Transverse colon (tissue), 4 donors: ENCODE results near the gene CLPSL1. TPM values are rescaled to one million over a fixed set of nuclear protein-coding genes. Genes with fewer than 3 reads are reported as not detected.

Source experiments
- DNase-seq: peaks from one replicate; pipeline ENCODE4 v3.0.0-alpha.2; 2019
- H3K27ac ChIP-seq, 4 donors: fragments of 200-600 bp; sonication (generic); 2 replicates each; pipeline ENCODE4 v1.5.1; 2016 to 2018; ENCODE audit warnings: inconsistent platforms in 4 of 4
- H3K27me3 ChIP-seq: fragments of 200-600 bp; sonication (generic); 2 replicates; pipeline ENCODE4 v1.5.1; 2017; ENCODE audit warnings: inconsistent platforms
- H3K36me3 ChIP-seq, 4 donors: fragments of 200-600 bp; sonication (generic); 2 replicates each; pipeline ENCODE4 v1.5.1; 2017 to 2019; ENCODE audit warnings: inconsistent platforms in 4 of 4
- H3K4me1 ChIP-seq, 4 donors: fragments of 200-600 bp; sonication (generic); 2 replicates each; pipeline ENCODE4 v1.5.1; 2017 to 2020; ENCODE audit warnings: inconsistent platforms in 4 of 4
- H3K4me3 ChIP-seq, 4 donors: fragments of 200-600 bp; sonication (generic); 1 replicate in 1 of 4; 2 replicates in 3 of 4; pipeline versions ENCODE4 v1.5.1 to v1.6.1; 2017 to 2019; ENCODE audit warnings: inconsistent platforms in 4 of 4
- H3K9me3 ChIP-seq, 2 donors: fragments of 200-600 bp; sonication (generic); 2 replicates each; pipeline ENCODE4 v1.5.1; 2017 to 2019; ENCODE audit warnings: inconsistent platforms in 2 of 2
- EP300 ChIP-seq: sonication (generic); formaldehyde crosslinking; IDR thresholded peaks from one replicate; pipeline ENCODE4 v1.6.1; 2017; ENCODE audit warnings: antibody characterized with exemption, low read depth
- POLR2A ChIP-seq: fragments of 450-650 bp; IDR thresholded peaks from one replicate; pipeline ENCODE4 v1.6.1; 2016; ENCODE audit warnings: antibody characterized with exemption, mild to moderate bottlenecking, moderate library complexity
- POLR2AphosphoS5 ChIP-seq, 3 donors: sonication (generic); formaldehyde crosslinking; IDR thresholded peaks; one replicate each; pipeline ENCODE4 v1.6.1; 2016; ENCODE audit warnings: antibody characterized with exemption in 3 of 3
- WGBS, 2 donors: methylation state at CpG; one replicate each; pipeline ENCODE4 v1.1.5; 2018; ENCODE audit warnings: low coverage in 1 of 2; 5-methylcytosine and 5-hydroxymethylcytosine counted together
- in situ Hi-C, 4 donors: fragments of 200-750 bp; cut with MboI; loops; one replicate each; pipeline versions ENCODE4 v1.15.0 to v1.15.1; 2017; ENCODE audit warnings: low sequenced_read_pairs in 3 of 4, low pct_ligation_motif_present in 1 of 4, low pct_unique_long_range_greater_than_20kb in 1 of 4
- intact Hi-C: fragments of 100-400 bp; cut with DNase I; formaldehyde crosslinking; loops from one replicate; pipeline ENCODE4 v1.15.1; 2023; ENCODE audit warnings: low total_unique reads
- total RNA-seq, 4 donors: library from RNA; depleted of rRNA; stranded (reverse); fragments of >200 nt; gene quantifications; one replicate each; pipeline ENCODE4 v1.1.0, GENCODE V29; 2016
- TF ChIP-seq, protein P1 (sequence below), 5 experiments: fragments of 200-600 bp in 3 of 5; fragments of 450-650 bp in 2 of 5; sonication (generic) in 3 of 5; IDR thresholded peaks; 1 replicate in 2 of 5; 2 replicates in 3 of 5; pipeline ENCODE4 v1.5.1; 2016 to 2017; ENCODE audit warnings: antibody characterized with exemption in 5 of 5, inconsistent platforms in 3 of 5, mild to moderate bottlenecking in 2 of 5, moderate library complexity in 1 of 5

The CLPSL1 gene
- total RNA-seq, 4 donors from 2014 or later: not detected

DNA sequence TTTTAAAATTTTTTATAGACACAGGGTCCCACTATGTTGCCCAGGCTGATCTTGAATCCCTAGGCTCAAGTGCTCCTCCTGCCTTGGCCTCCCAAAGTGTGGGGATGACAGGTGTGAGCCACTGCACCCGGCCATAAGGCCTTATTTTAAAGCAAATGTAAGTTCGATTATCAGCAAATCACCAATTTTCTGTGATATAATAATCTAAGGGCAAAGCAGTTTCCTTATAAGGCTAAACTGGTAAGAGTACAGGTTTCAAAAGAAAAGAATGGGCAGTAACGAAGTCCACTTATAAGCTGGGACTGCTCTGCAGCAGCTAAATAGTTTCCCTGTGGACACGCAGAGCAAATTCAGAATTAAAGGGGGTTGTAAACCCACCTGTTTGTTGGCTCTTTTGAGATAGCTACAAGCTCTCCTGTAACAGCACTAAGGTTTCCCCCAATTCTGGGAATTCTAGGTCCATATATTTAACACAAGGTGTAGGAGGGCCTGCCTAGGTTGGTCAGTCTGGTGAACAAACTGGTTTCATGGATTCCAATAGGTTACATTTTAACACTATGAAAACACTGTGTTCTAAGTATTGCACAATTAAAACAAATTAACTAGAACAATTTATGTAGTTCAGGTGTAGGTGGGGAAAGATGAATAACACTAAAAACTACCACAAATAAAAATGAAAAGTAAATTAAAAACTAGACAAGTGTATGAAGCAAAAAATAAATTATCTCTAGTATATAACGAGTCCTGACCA is 50.6 kb downstream of the CLPSL1 start:
- Histone ChIP-seq H3K36me3 (peaks cover 0 to 7% (median 0%) of the 10 kb centered on the region in 4 donors), H3K4me3 (no peak overlapping the region), H3K4me1 (peaks cover 0 to 6% (median 0%) of the 10 kb centered on the region in 4 donors), H3K27me3 (no peaks in the 10 kb centered on the region), H3K27ac (no peak overlapping the region), H3K9me3 (no peaks in the 10 kb centered on the region)
- TF ChIP-seq POLR2A (no peak), POLR2AphosphoS5 (IDR thresholded peaks at IDR 0.05) (no peak), EP300 (no peak)
- TF ChIP-seq, protein P1, sequence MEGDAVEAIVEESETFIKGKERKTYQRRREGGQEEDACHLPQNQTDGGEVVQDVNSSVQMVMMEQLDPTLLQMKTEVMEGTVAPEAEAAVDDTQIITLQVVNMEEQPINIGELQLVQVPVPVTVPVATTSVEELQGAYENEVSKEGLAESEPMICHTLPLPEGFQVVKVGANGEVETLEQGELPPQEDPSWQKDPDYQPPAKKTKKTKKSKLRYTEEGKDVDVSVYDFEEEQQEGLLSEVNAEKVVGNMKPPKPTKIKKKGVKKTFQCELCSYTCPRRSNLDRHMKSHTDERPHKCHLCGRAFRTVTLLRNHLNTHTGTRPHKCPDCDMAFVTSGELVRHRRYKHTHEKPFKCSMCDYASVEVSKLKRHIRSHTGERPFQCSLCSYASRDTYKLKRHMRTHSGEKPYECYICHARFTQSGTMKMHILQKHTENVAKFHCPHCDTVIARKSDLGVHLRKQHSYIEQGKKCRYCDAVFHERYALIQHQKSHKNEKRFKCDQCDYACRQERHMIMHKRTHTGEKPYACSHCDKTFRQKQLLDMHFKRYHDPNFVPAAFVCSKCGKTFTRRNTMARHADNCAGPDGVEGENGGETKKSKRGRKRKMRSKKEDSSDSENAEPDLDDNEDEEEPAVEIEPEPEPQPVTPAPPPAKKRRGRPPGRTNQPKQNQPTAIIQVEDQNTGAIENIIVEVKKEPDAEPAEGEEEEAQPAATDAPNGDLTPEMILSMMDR (IDR thresholded peaks at IDR 0.05): no peak
- intact Hi-C loops (no loop called here), in situ Hi-C loops (no loop called here)
- WGBS, 2 donors: 85 to 93% methylated on average over 3 to 5 of the region's 5 CpGs
- DNase-seq: no peak

DNA sequence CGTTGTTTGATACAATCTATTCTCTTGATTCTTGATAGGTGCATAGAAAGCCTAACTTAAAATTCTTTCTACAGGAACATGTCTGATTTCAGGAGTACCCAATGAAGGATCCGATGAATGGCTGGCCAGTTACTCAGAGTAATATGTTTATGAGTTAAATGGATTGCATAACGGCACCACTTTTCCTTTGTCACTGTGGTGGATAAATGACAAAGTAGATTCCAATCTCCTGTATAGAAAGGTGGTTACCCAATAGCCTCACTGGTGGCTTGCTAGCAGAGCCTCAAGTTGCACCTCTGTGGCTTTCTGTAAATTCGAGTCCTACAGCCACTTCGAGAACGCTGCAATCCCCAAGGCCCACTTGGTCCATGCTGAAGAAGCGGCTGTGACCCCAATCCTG is 52.7 kb downstream of the CLPSL1 start:
- Histone ChIP-seq H3K27me3 (no peaks in the 10 kb centered on the region), H3K4me3 (no peak overlapping the region), H3K27ac (no peak overlapping the region), H3K36me3 (peaks cover 0 to 15% (median 3%) of the 10 kb centered on the region in 4 donors), H3K9me3 (no peaks in the 10 kb centered on the region), H3K4me1 (peaks cover 0 to 6% (median 0%) of the 10 kb centered on the region in 4 donors)
- intact Hi-C loops (no loop called here), in situ Hi-C loops (no loop called here)
- TF ChIP-seq POLR2A: no peak
- TF ChIP-seq, protein P1 (IDR thresholded peaks at IDR 0.05): no peak
- TF ChIP-seq EP300: no peak
- TF ChIP-seq POLR2AphosphoS5 (IDR thresholded peaks at IDR 0.05): no peak
- 79 to 84% methylated on average over 5 to 7 of the region's 7 CpGs for WGBS, 2 donors
- DNase-seq: no peak

Other genes with a start within 250 kb of the CLPSL1 start
- 100 to 1,000 TPM in 3 of 4 donors, 10 to 100 TPM in 1; 82.8 to 299 (median 254) TPM for gene FKBP5, start 92.1 kb upstream of the CLPSL1 start, total RNA-seq
- 1 to 10 TPM in 1 of 4 donors, under 1 TPM in 1, not detected in 2; 0.68 to 1.5 TPM for gene ARMC12, start 44.0 kb upstream of the CLPSL1 start, total RNA-seq
- not detected for gene CLPSL2, start 4.4 kb upstream of the CLPSL1 start, total RNA-seq
- not detected for gene CLPS, start 16.3 kb downstream of the CLPSL1 start, total RNA-seq
- not detected for gene LHFPL5, start 24.3 kb downstream of the CLPSL1 start, total RNA-seq
- 100 to 1,000 TPM; 107 to 155 (median 110) TPM for gene SRPK1, start 140.1 kb downstream of the CLPSL1 start, total RNA-seq
- gene SLC26A8, start 243.6 kb downstream of the CLPSL1 start, total RNA-seq: 1 to 10 TPM in 2 of 4 donors, not detected in 2; 1.1 to 2.6 TPM
- gene MAPK14, start 246.8 kb downstream of the CLPSL1 start, total RNA-seq: 100 to 1,000 TPM in 2 of 4 donors, 10 to 100 TPM in 2; 82.2 to 132 (median 112) TPM